Esophagus (tissue), 2 donors: ENCODE results near the gene MBP. TPM values are rescaled to one million over a fixed set of nuclear protein-coding genes. Genes with fewer than 3 reads are reported as not detected.

Experiments
- H3K27ac ChIP-seq, 2 donors: one replicate each; pipeline ENCODE4 v1.5.1; 2013; ENCODE audit warnings: low read depth in 2 of 2, mild to moderate bottlenecking in 2 of 2, inconsistent platforms in 1 of 2, low read length in 1 of 2, moderate library complexity in 1 of 2
- H3K27me3 ChIP-seq, 2 donors: one replicate each; pipeline ENCODE4 v1.6.1; 2013; ENCODE audit warnings: low read length in 2 of 2, control low read depth in 1 of 2, mild to moderate bottlenecking in 1 of 2; ENCODE audit not compliant: insufficient read depth in 2 of 2, control insufficient read depth in 1 of 2
- H3K36me3 ChIP-seq, 2 donors: one replicate each; pipeline ENCODE4 v1.6.1; 2013; ENCODE audit warnings: low read length in 1 of 2; ENCODE audit not compliant: control insufficient read depth in 2 of 2, insufficient read depth in 2 of 2
- H3K4me1 ChIP-seq, 2 donors: one replicate each; pipeline ENCODE4 v1.6.1; 2013; ENCODE audit warnings: low read length in 1 of 2; ENCODE audit not compliant: control insufficient read depth in 2 of 2, insufficient read depth in 2 of 2
- H3K4me3 ChIP-seq, 2 donors: one replicate each; pipeline ENCODE4 v1.5.1; 2013; ENCODE audit warnings: low read length in 2 of 2, mild to moderate bottlenecking in 2 of 2, low read depth in 1 of 2, moderate library complexity in 1 of 2
- H3K9me3 ChIP-seq, 2 donors: one replicate each; pipeline ENCODE4 v1.6.1; 2013; ENCODE audit warnings: mild to moderate bottlenecking in 2 of 2, low read depth in 1 of 2, low read length in 1 of 2, moderate library complexity in 1 of 2; ENCODE audit not compliant: control insufficient read depth in 2 of 2, insufficient read depth in 1 of 2
- WGBS, 2 donors: extraction: QIAGEN DNeasy Blood & Tissue Kit; methylation state at CpG; one replicate each; pipeline ENCODE4 v1.1.7; 2013; 5-methylcytosine and 5-hydroxymethylcytosine counted together
- polyA plus RNA-seq, 2 donors: library from polyadenylated mRNA; stranded (reverse); fragments of 200-250 nt; gene quantifications; one replicate each; pipeline ENCODE4 v1.2.3, GENCODE V29; 2013
- donor health status: healthy with polysubstance abuse.
- donor health status: Bipolar disorder and iron deficiency.

Gene MBP
- polyA plus RNA-seq, 2 donors = 9.7 to 10.8 TPM

DNA sequence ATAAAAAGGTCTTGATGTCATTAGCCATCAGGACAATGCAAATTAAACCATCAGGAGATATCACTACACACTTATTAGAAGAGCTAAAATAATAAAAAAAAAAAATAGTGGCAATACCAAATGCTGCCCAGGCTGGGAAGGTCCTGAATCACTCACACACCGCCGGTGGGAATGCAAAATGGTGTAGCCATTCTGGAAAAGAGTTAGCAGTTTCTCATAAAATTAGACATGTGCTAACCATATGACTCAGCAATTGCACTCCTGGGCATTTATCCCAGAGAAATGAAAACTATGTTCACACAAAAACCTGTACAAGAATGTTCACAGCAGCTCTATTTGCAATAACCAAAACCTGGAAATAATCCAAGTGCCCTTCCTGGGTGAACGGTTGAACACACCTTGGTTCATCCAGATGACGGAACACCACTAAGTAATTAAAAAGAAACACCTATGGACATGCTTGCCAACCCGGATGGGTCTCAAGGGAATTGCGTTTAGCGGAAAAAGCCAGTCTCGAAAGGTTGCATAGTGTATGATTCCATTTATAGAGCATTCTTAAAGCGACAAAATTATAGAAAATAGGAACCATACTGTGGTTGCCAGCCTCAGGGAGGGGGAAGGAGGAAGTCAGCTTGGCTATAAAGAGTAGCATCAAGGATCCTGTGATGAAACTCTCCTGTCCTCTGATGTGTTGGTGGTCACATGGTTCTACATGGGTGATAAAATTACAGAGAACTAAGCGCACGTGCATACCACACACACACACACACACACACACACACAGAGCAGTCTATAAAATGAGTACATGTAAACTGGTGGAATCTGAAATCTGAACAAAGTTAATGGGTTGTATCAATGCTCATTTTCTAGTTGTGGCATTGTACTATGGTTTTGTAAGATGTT, 4.6 kb downstream of the MBP start:
- Histone ChIP-seq H3K27me3 (no peaks in the 10 kb centered on the region), H3K4me1 (peaks cover 0 to 4% of the 10 kb centered on the region in 2 donors), H3K36me3 (no peaks in the 10 kb centered on the region), H3K9me3 (no peaks in the 10 kb centered on the region), H3K4me3 (no peak overlapping the region), H3K27ac (peak overlapping the region; percentile 67 to 87)
- WGBS, 2 donors = 33% methylated on average over 11 of the region's 11 CpGs

- Histone ChIP-seq H3K9me3 (no peaks in the 10 kb centered on the region), H3K27me3 (no peaks in the 10 kb centered on the region), H3K36me3 (peaks cover 0 to under 1% of the 10 kb centered on the region in 2 donors), H3K4me3 (no peak overlapping the region), H3K27ac (no peak overlapping the region), H3K4me1 (peaks cover 0 to 2% of the 10 kb centered on the region in 2 donors)
- 63 to 84% methylated on average over 9 of the region's 9 CpGs for WGBS, 2 donors
Measured at GRCh38 chr18:77124452-77124922, 8.1 kb downstream of the MBP start.

DNA sequence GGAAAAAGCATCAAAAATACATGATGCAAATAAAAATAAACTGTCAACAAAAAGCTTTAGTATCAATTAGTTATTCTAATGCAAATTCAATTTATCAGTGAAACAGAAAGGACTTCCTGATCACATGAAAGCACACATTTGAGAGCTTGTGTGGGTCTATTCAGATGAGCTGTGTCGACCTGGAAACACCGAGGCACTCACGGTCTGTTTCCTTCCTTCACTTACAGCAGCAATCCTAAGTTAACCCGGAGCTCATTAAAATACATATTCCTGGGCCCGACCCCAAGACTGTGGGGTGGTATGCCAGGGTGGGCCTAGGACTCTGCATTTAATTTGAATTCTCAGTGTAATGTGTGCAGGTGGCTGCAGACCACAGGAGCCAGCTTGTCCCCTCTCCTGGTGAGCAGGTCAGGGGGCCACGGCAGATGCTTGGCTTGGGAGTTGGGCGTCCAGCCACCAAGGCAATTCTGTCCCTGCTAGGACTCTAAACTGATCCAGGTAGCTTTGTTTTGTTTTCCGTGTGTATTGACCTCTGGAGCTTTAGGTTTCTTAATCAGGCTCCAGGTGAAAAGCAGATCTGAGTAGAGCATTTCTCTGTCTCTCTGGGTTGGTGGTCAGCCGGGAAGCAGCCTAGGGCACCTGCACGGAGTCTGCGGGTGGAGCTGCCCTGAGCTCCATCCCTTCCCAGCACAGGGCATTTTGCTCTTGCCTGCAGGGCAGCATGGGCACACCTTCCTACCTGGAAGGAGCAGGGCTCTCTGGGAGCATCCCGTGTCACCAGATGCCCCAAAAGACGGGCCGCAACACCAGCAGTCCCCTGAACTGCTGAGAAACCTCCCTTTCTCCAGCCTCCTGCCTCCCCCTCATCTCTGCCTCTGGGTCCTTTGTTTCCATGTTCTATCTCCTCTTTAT, 9.0 kb downstream of the MBP start:
- 73 to 85% methylated on average over 14 of the region's 14 CpGs for WGBS, 2 donors
- Histone ChIP-seq H3K36me3 (peaks cover 0 to 4% of the 10 kb centered on the region in 2 donors), H3K4me3 (no peak overlapping the region), H3K27me3 (no peaks in the 10 kb centered on the region), H3K27ac (no peak overlapping the region), H3K9me3 (no peaks in the 10 kb centered on the region), H3K4me1 (peaks cover 0 to 3% of the 10 kb centered on the region in 2 donors)

DNA sequence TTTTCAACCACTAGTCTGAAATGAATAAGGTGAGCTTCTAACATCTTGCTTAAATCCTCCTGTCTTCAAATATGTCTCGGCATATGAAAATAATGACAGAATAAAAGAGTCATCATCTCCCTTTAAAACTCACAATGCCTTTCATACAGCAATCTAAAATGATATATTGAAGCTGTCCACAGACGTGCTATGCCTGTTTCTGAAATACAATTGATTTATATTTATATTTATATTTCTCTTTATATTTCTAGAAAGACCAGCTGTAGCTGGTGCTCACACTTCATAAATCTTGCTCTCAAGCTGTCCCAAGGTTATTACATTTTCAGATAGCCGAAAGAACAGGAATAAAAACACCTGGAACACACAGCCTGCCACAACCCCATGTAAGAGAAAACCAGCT, 11.1 kb downstream of the MBP start:
- peaks cover 0 to 3% of the 10 kb centered on the region in 2 donors for H3K4me1 ChIP-seq
- peaks cover 0 to 7% of the 10 kb centered on the region in 2 donors for H3K36me3 ChIP-seq
- no peak overlapping the region for H3K4me3 ChIP-seq
- H3K9me3 ChIP-seq = no peaks in the 10 kb centered on the region
- 59 to 77% methylated on average over 3 of the region's 3 CpGs for WGBS, 2 donors
- no peak overlapping the region for H3K27ac ChIP-seq
- H3K27me3 ChIP-seq = no peaks in the 10 kb centered on the region

DNA sequence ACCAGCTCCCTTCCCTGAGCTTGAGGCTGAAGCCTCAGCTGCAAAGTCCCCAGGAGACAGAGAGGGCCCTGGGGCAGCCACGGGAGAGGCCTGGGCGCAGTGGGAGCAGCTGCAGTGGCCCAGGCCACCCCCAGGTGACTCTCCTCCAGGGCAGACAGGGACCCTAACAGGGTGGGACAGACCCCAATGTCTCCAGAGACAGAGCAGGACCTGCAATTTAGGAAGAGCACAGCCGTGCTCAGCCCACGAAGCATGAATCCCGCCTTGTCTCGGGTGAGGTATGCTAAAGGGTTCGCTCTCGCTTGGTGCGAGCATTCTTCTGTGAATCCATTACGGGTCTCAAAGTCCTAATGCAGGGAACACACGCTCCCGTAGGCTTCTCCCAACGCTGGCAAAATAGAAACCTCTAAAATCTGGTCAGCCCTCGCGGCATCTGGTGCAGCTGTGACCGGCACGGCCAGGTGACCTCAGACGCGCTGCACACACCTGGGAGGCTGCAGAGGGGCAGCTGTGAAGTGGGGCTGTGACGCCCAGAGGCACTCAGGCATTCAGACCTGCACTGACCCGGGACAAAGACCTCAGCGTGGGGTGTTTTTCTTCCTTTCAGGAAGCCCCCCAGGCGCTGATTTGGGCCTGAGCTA, 12.6 kb downstream of the MBP start:
- Histone ChIP-seq H3K27me3 (no peaks in the 10 kb centered on the region), H3K27ac (no peak overlapping the region), H3K4me1 (peaks cover 3 to 5% of the 10 kb centered on the region in 2 donors), H3K36me3 (peaks cover 0 to 7% of the 10 kb centered on the region in 2 donors), H3K9me3 (no peaks in the 10 kb centered on the region), H3K4me3 (no peak overlapping the region)
- 94 to 95% methylated on average over 23 of the region's 23 CpGs for WGBS, 2 donors

DNA sequence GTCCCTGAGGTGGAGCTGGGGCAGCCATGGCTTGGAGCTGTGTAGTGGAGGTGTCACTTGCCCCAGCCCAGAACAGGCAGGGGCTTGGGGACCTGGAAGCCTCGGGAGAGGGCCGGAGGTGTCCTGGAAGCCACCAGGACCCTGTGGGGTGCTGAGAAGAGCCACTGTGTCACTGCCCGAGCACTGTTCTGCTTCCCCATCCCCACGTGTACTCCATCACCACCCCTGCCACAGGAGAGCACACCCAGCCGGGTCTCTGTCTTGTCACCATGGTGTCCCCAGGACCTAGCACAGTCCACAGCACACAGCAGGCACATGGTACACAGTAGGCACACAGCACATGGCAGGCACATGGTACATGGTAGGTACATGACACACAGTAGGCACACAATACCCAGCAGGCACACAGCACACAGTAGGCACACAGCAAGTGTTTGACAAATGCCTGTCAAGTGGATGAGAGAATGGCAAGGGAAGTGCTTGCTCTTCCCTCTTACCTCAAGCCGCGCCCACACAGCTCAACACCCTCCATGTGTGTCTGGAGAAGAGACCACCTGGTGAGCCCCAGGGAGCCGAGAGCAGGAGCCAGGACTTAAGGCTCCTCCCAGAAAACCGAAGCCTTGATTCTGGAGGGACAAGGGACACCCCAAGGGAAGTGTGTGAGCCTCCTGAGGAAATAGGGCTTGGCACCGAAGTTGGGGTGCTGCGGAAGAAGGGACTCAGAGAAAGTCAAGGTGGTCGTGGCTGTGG, 13.3 kb downstream of the MBP start:
- H3K4me3 ChIP-seq = no peak overlapping the region
- no peaks in the 10 kb centered on the region for H3K27me3 ChIP-seq
- H3K4me1 ChIP-seq = peaks cover 3 to 10% of the 10 kb centered on the region in 2 donors
- 90 to 92% methylated on average over 12 of the region's 12 CpGs for WGBS, 2 donors
- H3K27ac ChIP-seq = no peak overlapping the region
- peaks cover 0 to 7% of the 10 kb centered on the region in 2 donors for H3K36me3 ChIP-seq
- H3K9me3 ChIP-seq = no peaks in the 10 kb centered on the region

- Histone ChIP-seq H3K27ac (no peak overlapping the region), H3K27me3 (no peaks in the 10 kb centered on the region), H3K9me3 (no peaks in the 10 kb centered on the region), H3K4me1 (peaks cover 3 to 14% of the 10 kb centered on the region in 2 donors), H3K36me3 (peaks cover 0 to 7% of the 10 kb centered on the region in 2 donors), H3K4me3 (no peak overlapping the region)
- WGBS, 2 donors = 93 to 94% methylated on average over 12 of the region's 12 CpGs
Measured at GRCh38 chr18:77118256-77119090, 14.1 kb downstream of the MBP start.
